Adrenal gland (tissue), 5 donors: Measurements from ENCODE around the gene PDE2A.

Experiments used
- CTCF ChIP-seq, 6 experiments: fragments of 450-650 bp in 4 of 6; fragments of 200-600 bp in 2 of 6; sonication (generic) in 1 of 6; IDR thresholded peaks; 1 replicate in 5 of 6; 2 replicates in 1 of 6; pipeline versions ENCODE4 v1.5.1 to v1.8.0; 2016 to 2021; ENCODE audit warnings: antibody characterized with exemption in 6 of 6, mild to moderate bottlenecking in 2 of 6, moderate library complexity in 1 of 6
- POLR2A ChIP-seq, 2 donors: fragments of 450-650 bp; IDR thresholded peaks; one replicate each; pipeline ENCODE4 v1.6.1; 2017; ENCODE audit warnings: antibody characterized with exemption in 2 of 2, mild to moderate bottlenecking in 2 of 2, moderate library complexity in 1 of 2
- donor health status: DM: no; HTN: no; CAD: no.

DNA sequence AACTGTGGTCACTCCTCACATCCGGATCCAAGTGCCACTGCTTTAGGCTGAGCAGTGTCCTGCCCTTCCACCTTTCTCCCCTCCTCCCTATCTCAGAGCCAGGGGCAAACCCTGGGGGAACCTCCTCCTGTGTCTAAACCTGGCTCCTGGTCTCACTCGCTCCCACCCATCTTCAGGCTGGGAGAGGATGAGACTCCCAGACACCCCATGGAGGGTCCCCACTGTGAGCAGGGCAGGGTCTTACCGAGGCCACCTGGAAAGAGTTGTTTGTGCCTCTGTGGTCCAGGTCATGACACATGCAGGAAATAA is 93.6 kb downstream of the PDE2A start:
- TF ChIP-seq POLR2A (IDR thresholded peaks at IDR 0.05) (no peak), CTCF (IDR thresholded peaks at IDR 0.05) (no peak)
